Testis (tissue), 3 donors: ENCODE measurements around the gene ZNF14. TPM values are rescaled to one million over a fixed set of nuclear protein-coding genes. Genes with fewer than 3 reads are reported as not detected.

Experiments
- DNase-seq: peaks from one replicate; pipeline ENCODE4 v3.0.0-alpha.2; 2019
- H3K27ac ChIP-seq, 2 donors: fragments of 200-600 bp; sonication (generic); one replicate each; pipeline ENCODE4 v1.5.1; 2019
- H3K27me3 ChIP-seq: fragments of 200-600 bp; sonication (generic); one replicate; pipeline ENCODE4 v1.5.1; 2019
- H3K36me3 ChIP-seq: fragments of 200-600 bp; sonication (generic); one replicate; pipeline ENCODE4 v1.5.1; 2017; ENCODE audit warnings: low read depth; ENCODE audit errors: missing control alignments
- H3K4me1 ChIP-seq: fragments of 200-600 bp; sonication (generic); one replicate; pipeline ENCODE4 v1.5.1; 2019
- H3K4me3 ChIP-seq, 2 donors: fragments of 200-600 bp; sonication (generic); one replicate each; pipeline ENCODE4 v1.5.1; 2017 to 2019
- H3K9me3 ChIP-seq: fragments of 200-600 bp; sonication (generic); one replicate; pipeline ENCODE4 v1.5.1; 2017
- CTCF ChIP-seq, 3 experiments: fragments of 450-650 bp in 2 of 3; fragments of 200-600 bp in 1 of 3; sonication (generic) in 1 of 3; IDR thresholded peaks; one replicate each; pipeline ENCODE4 v1.5.1; 2016 to 2019; ENCODE audit warnings: antibody characterized with exemption in 3 of 3, mild to moderate bottlenecking in 2 of 3, moderate library complexity in 1 of 3
- POLR2A ChIP-seq: fragments of 450-650 bp; IDR thresholded peaks from one replicate; pipeline ENCODE4 v1.6.1; 2017; ENCODE audit warnings: antibody characterized with exemption, mild to moderate bottlenecking, moderate library complexity
- WGBS, 2 donors: methylation state at CpG; one replicate each; pipeline ENCODE4 v1.1.5; 2018; 5-methylcytosine and 5-hydroxymethylcytosine counted together
- intact Hi-C: fragments of 100-400 bp; cut with DNase I; formaldehyde crosslinking; loops from one replicate; pipeline ENCODE4 v1.15.1; 2023; ENCODE audit warnings: low total_unique reads
- polyA plus RNA-seq: library from polyadenylated mRNA; stranded (reverse); fragments of 350-450 nt; fragmentation: Illumina TruSeq; extraction: RNeasy Lipid Tissue Mini Kit (QIAGEN cat#74804); gene quantifications from one replicate; pipeline ENCODE4 v1.2.3, GENCODE V29; 2014; ENCODE audit warnings: low read depth, low replicate concordance; ENCODE audit not compliant: insufficient read depth
- total RNA-seq, 2 donors: library from RNA; depleted of rRNA; stranded (reverse); fragments of >200 nt; gene quantifications; one replicate each; pipeline ENCODE4 v1.2.3, GENCODE V29; 2016

The ZNF14 gene
- total and polyA plus RNA-seq, 3 donors from 2014 or later: 3.0 to 12.1 (median 10.7) TPM

- intact Hi-C loops: no loop called here
Observed at GRCh38 chr19:19742773-19743172, 9.9 kb upstream of the ZNF14 start.

GRCh38 chr19:19741184-19741583 is 8.3 kb upstream of the ZNF14 start:
- H3K4me3 ChIP-seq: no peak overlapping the region
- H3K27ac ChIP-seq: no peak overlapping the region
- intact Hi-C loops: no loop called here
- no peaks in the 10 kb centered on the region for H3K27me3 ChIP-seq
- no peaks in the 10 kb centered on the region for H3K4me1 ChIP-seq
- TF ChIP-seq CTCF (IDR thresholded peaks at IDR 0.05) (no peak), POLR2A (no peak)
- 82 to 88% methylated on average over 7 of the region's 7 CpGs for WGBS, 2 donors
- H3K9me3 ChIP-seq: no peaks in the 10 kb centered on the region
- H3K36me3 ChIP-seq: no peaks in the 10 kb centered on the region
- DNase-seq: no peak

More at GRCh38 chr19:19742773-19743172, 9.9 kb upstream of the ZNF14 start:
- no peaks in the 10 kb centered on the region for H3K27me3 ChIP-seq
- 83 to 87% methylated on average over 7 to 9 of the region's 9 CpGs for WGBS, 2 donors
- H3K9me3 ChIP-seq: no peaks in the 10 kb centered on the region
- no peaks in the 10 kb centered on the region for H3K4me1 ChIP-seq
- H3K27ac ChIP-seq: no peak overlapping the region
- TF ChIP-seq POLR2A (no peak), CTCF (IDR thresholded peaks at IDR 0.05) (no peak)
- no peak overlapping the region for H3K4me3 ChIP-seq
- DNase-seq: peak; percentile 11
- no peaks in the 10 kb centered on the region for H3K36me3 ChIP-seq

GRCh38 chr19:19740755-19741154 is 7.8 kb upstream of the ZNF14 start:
- TF ChIP-seq POLR2A: no peak
- TF ChIP-seq CTCF (IDR thresholded peaks at IDR 0.05): no peak
- Histone ChIP-seq H3K36me3 (no peaks in the 10 kb centered on the region), H3K4me3 (no peak overlapping the region), H3K27me3 (no peaks in the 10 kb centered on the region), H3K4me1 (no peaks in the 10 kb centered on the region), H3K27ac (no peak overlapping the region), H3K9me3 (no peaks in the 10 kb centered on the region)
- intact Hi-C loops: no loop called here
- peak; percentile 14 for DNase-seq
- WGBS, 2 donors: 91 to 95% methylated on average over 14 to 17 of the region's 18 CpGs

- intact Hi-C loops: no loop called here
- no peaks in the 10 kb centered on the region for H3K4me1 ChIP-seq
- H3K27me3 ChIP-seq: no peaks in the 10 kb centered on the region
- TF ChIP-seq POLR2A (no peak), CTCF (IDR thresholded peaks at IDR 0.05) (no peak)
- H3K9me3 ChIP-seq: no peaks in the 10 kb centered on the region
- no peak overlapping the region for H3K27ac ChIP-seq
- no peak for DNase-seq
- H3K4me3 ChIP-seq: no peak overlapping the region
- WGBS, 2 donors: 80 to 92% methylated on average over 1 of the region's 1 CpG
- H3K36me3 ChIP-seq: no peaks in the 10 kb centered on the region
Observed at GRCh38 chr19:19738564-19738963, 5.7 kb upstream of the ZNF14 start.

GRCh38 chr19:19737559-19738332 is 4.8 kb upstream of the ZNF14 start:
- intact Hi-C loops: no loop called here
- H3K4me1 ChIP-seq: no peaks in the 10 kb centered on the region
- no peak for TF ChIP-seq CTCF (IDR thresholded peaks at IDR 0.05)
- no peak for TF ChIP-seq POLR2A
- no peak overlapping the region for H3K4me3 ChIP-seq
- H3K9me3 ChIP-seq: no peaks in the 10 kb centered on the region
- 85 to 89% methylated on average over 6 to 8 of the region's 8 CpGs for WGBS, 2 donors
- no peaks in the 10 kb centered on the region for H3K27me3 ChIP-seq
- no peak for DNase-seq
- no peak overlapping the region for H3K27ac ChIP-seq
- no peaks in the 10 kb centered on the region for H3K36me3 ChIP-seq
